Measurements from ENCODE around the gene HOXB6.

- TF ChIP-seq CTCF (IDR thresholded peaks at IDR 0.05) (no peak), EP300 (IDR thresholded peaks at IDR 0.05) (no peak), POLR2A (IDR thresholded peaks at IDR 0.05) (no peak)
Measured at GRCh38 chr17:48593126-48593829, 11.5 kb downstream of the HOXB6 start, which contains the start of gene HOXB5.

Measured in ovary (tissue), 3 donors.